SK-N-SH (cell line): ENCODE measurements around the gene PMIS2. TPM values are rescaled to one million over a fixed set of nuclear protein-coding genes. Genes with fewer than 3 reads are reported as not detected.
A peak's percentile ranks its signal among the peaks of the same experiment; 100 is the strongest.

Experiments
- CTCF ChIA-PET: fragments of 300-600, 350-600 bp; formaldehyde crosslinking; extraction: SDS; loops from one replicate; lab custom pipeline; 2021; lab: Yijun Ruan, JAX
- POLR2A ChIA-PET: fragments of 350-600 bp; sonication (Branson Sonifier 250); formaldehyde crosslinking; extraction: SDS; loops from one replicate; lab custom pipeline; 2020; ENCODE audit warnings: antibody characterized with exemption, inconsistent platforms; lab: Yijun Ruan, JAX
- DNase-seq: peaks from one replicate; pipeline ENCODE4 v3.0.0; 2012
- H2AFZ ChIP-seq: fragments of 200-600 bp; sonication (generic); 2 replicates; pipeline ENCODE4 v1.8.1; 2016; ENCODE audit warnings: antibody characterized with exemption, mild to moderate bottlenecking, low read depth
- H3F3A ChIP-seq: fragments of 200-600 bp; sonication (generic); replicated peaks from 2 replicates; pipeline ENCODE3; 2016; ENCODE audit warnings: antibody characterized with exemption, mild to moderate bottlenecking; ENCODE audit not compliant: insufficient read depth
- H3K27ac ChIP-seq, 2 experiments: fragments of 200-500 bp in 1 of 2; fragments of 200-600 bp in 1 of 2; sonication (Bioruptor generic) in 1 of 2; sonication (generic), shearing (Covaris generic) in 1 of 2; 2 replicates each; pipeline versions ENCODE4 v1.5.1 to v1.6.1; 2014 to 2016; ENCODE audit warnings: low read depth in 2 of 2, inconsistent platforms in 1 of 2, low read length in 1 of 2, mild to moderate bottlenecking in 1 of 2, mixed read lengths in 1 of 2
- H3K27me3 ChIP-seq: fragments of 200-600 bp; sonication (generic), shearing (Covaris generic); 2 replicates; pipeline ENCODE4 v1.6.1; 2016; ENCODE audit warnings: mixed run types; ENCODE audit not compliant: insufficient read depth
- H3K36me3 ChIP-seq, 2 experiments: fragments of 200-500 bp in 1 of 2; fragments of 200-600 bp in 1 of 2; sonication (Bioruptor generic) in 1 of 2; sonication (generic) in 1 of 2; replicated peaks in 1 of 2; 2 replicates each; pipeline versions ENCODE3 to v1.5.1; 2014 to 2016; ENCODE audit warnings: low read length in 1 of 2, mild to moderate bottlenecking in 1 of 2; ENCODE audit not compliant: insufficient read depth in 2 of 2, control insufficient read depth in 1 of 2
- H3K4me1 ChIP-seq, 2 experiments: fragments of 200-500 bp in 1 of 2; fragments of 200-600 bp in 1 of 2; sonication (Bioruptor generic) in 1 of 2; sonication (generic), shearing (Covaris generic) in 1 of 2; 2 replicates each; pipeline versions ENCODE4 v1.5.1 to v1.6.1; 2014 to 2016; ENCODE audit warnings: low read depth in 1 of 2, low read length in 1 of 2, mixed run types in 1 of 2; ENCODE audit not compliant: insufficient read depth in 2 of 2, control insufficient read depth in 1 of 2
- H3K4me2 ChIP-seq: fragments of 200-600 bp; sonication (generic), shearing (Covaris generic); 2 replicates; pipeline ENCODE4 v1.6.1; 2017; ENCODE audit warnings: mixed run types
- H3K4me3 ChIP-seq, 2 experiments: fragments of 200-500 bp in 1 of 2; fragments of 200-600 bp in 1 of 2; sonication (Bioruptor generic) in 1 of 2; sonication (generic), shearing (Covaris generic) in 1 of 2; 2 replicates each; pipeline versions ENCODE4 v1.5.1 to v1.8.1; 2014 to 2016; ENCODE audit warnings: low read depth in 2 of 2, inconsistent platforms in 1 of 2, low read length in 1 of 2, mild to moderate bottlenecking in 1 of 2, mixed read lengths in 1 of 2, moderate library complexity in 1 of 2
- H3K79me2 ChIP-seq: fragments of 200-600 bp; sonication (generic); 2 replicates; pipeline ENCODE4 v1.8.1; 2017; ENCODE audit warnings: mild to moderate bottlenecking; ENCODE audit not compliant: insufficient read depth
- H3K9ac ChIP-seq: fragments of 200-600 bp; sonication (generic); 2 replicates; pipeline ENCODE4 v1.6.1; 2017; ENCODE audit warnings: mixed run types
- H3K9me2 ChIP-seq: fragments of 200-600 bp; sonication (generic); 2 replicates; pipeline ENCODE4 v1.6.1; 2017; ENCODE audit warnings: mixed run types
- H3K9me3 ChIP-seq: fragments of 200-600 bp; sonication (generic); 2 replicates; pipeline ENCODE4 v1.6.1; 2017; ENCODE audit warnings: mixed run types, mild to moderate bottlenecking, moderate library complexity
- H4K20me1 ChIP-seq: fragments of 200-600 bp; sonication (generic); 2 replicates; pipeline ENCODE4 v1.6.1; 2017; ENCODE audit warnings: mild to moderate bottlenecking, mixed run types; ENCODE audit not compliant: insufficient read depth
- CHD2 ChIP-seq: fragments of 150-350 bp; IDR thresholded peaks from 2 replicates; pipeline ENCODE4 v1.6.1; 2018; ENCODE audit warnings: low read length; ENCODE audit not compliant: partially characterized antibody
- ELF1 ChIP-seq: IDR thresholded peaks from 2 replicates; pipeline ENCODE4 v1.4.0; 2012
- FOXJ3 ChIP-seq: sonication (generic); formaldehyde crosslinking; IDR thresholded peaks from 2 replicates; pipeline ENCODE4 v1.5.1; 2020; ENCODE audit warnings: mild to moderate bottlenecking, missing genetic modification reagents
- FOXM1 ChIP-seq: IDR thresholded peaks from 2 replicates; pipeline ENCODE4 v1.4.0; 2012; ENCODE audit warnings: low read depth, mild to moderate bottlenecking
- GABPA ChIP-seq: IDR thresholded peaks from 2 replicates; pipeline ENCODE4 v1.4.0; 2012; ENCODE audit warnings: low read depth, mild to moderate bottlenecking
- JUND ChIP-seq: IDR thresholded peaks from 2 replicates; pipeline ENCODE4 v1.4.0; 2012
- MEF2A ChIP-seq: IDR thresholded peaks from 2 replicates; pipeline ENCODE4 v1.4.0; 2012; ENCODE audit warnings: low read depth, borderline replicate concordance
- MXI1 ChIP-seq: IDR thresholded peaks from 2 replicates; pipeline ENCODE4 v1.6.1; 2012; ENCODE audit warnings: mild to moderate bottlenecking, low read depth, low read length, improper control_type of control experiment
- NFIC ChIP-seq: IDR thresholded peaks from 2 replicates; pipeline ENCODE4 v1.4.0; 2012; ENCODE audit warnings: borderline replicate concordance
- NRF1 ChIP-seq: IDR thresholded peaks from 2 replicates; pipeline ENCODE4 v1.6.1; 2012; ENCODE audit warnings: low read depth, mild to moderate bottlenecking, low read length
- RAD21 ChIP-seq: IDR thresholded peaks from 2 replicates; pipeline ENCODE4 v1.6.1; 2012; ENCODE audit warnings: mild to moderate bottlenecking, low read length
- RCOR1 ChIP-seq: fragments of 150-350 bp; IDR thresholded peaks from 2 replicates; pipeline ENCODE4 v1.6.1; 2017; ENCODE audit warnings: antibody characterized with exemption, low read length
- RFX5 ChIP-seq: IDR thresholded peaks from 2 replicates; pipeline ENCODE4 v1.6.1; 2012; ENCODE audit warnings: mild to moderate bottlenecking, improper control_type of control experiment, low read length
- RXRA ChIP-seq: IDR thresholded peaks from 2 replicates; pipeline ENCODE4 v1.4.0; 2012; ENCODE audit warnings: low read depth, mild to moderate bottlenecking, borderline replicate concordance
- SIN3A ChIP-seq: IDR thresholded peaks from 2 replicates; pipeline ENCODE4 v1.6.1; 2012; ENCODE audit warnings: low read depth, mild to moderate bottlenecking, low read length, moderate library complexity, borderline replicate concordance
- SMC3 ChIP-seq: IDR thresholded peaks from 2 replicates; pipeline ENCODE4 v1.6.1; 2012; ENCODE audit warnings: low read depth, low read length, improper control_type of control experiment
- TAF1 ChIP-seq: IDR thresholded peaks from 2 replicates; pipeline ENCODE4 v1.6.1; 2012; ENCODE audit warnings: low read depth, mild to moderate bottlenecking, low read length, moderate library complexity, borderline replicate concordance
- USF1 ChIP-seq: IDR thresholded peaks from 2 replicates; pipeline ENCODE4 v1.4.0; 2012; ENCODE audit warnings: low read depth, borderline replicate concordance
- YY1 ChIP-seq: IDR thresholded peaks from 2 replicates; pipeline ENCODE4 v1.4.0; 2012; ENCODE audit warnings: low read depth, mild to moderate bottlenecking
- WGBS: methylation state at CpG from one replicate; pipeline ENCODE4 v1.1.6; 2017; ENCODE audit warnings: low lambda C conversion rate; 5-methylcytosine and 5-hydroxymethylcytosine counted together
- polyA plus RNA-seq, 3 experiments: library from polyadenylated mRNA; depleted of rRNA; stranded (reverse); fragments of >200 nt; gene quantifications; 2 replicates each; pipeline ENCODE4 v1.2.3, GENCODE V29; 2012
- TF ChIP-seq, protein P1 (sequence below): IDR thresholded peaks from 2 replicates; pipeline ENCODE4 v1.6.1; 2012; ENCODE audit warnings: mild to moderate bottlenecking, low read depth, low read length, moderate library complexity
- TF ChIP-seq, protein P2 (sequence below): IDR thresholded peaks from 2 replicates; pipeline ENCODE4; 2012
- TF ChIP-seq, protein P3 (sequence below): IDR thresholded peaks from 2 replicates; pipeline ENCODE4 v1.4.0; 2012; ENCODE audit warnings: low read depth, borderline replicate concordance
- TF ChIP-seq, protein P4 (sequence below): IDR thresholded peaks from 2 replicates; pipeline ENCODE4 v1.4.0; 2012; ENCODE audit warnings: low read depth
- TF ChIP-seq, protein P5 (sequence below): fragments of 150-350 bp; IDR thresholded peaks from 2 replicates; pipeline ENCODE4 v1.6.1; 2017; ENCODE audit warnings: antibody characterized with exemption, low read length, low read depth, borderline replicate concordance

PMIS2 gene
- polyA plus RNA-seq, 1 of the 3 experiments (the other 2 are of a cell fraction): not detected

GRCh38 chr19:35628264-35628564, 42.2 kb downstream of the PMIS2 start (continued):
- TF ChIP-seq JUND: no peak
- TF ChIP-seq RCOR1: no peak
- no peak for TF ChIP-seq GABPA
- no peak for TF ChIP-seq MXI1
- TF ChIP-seq, all 33 proteins: peak for 0

DNA sequence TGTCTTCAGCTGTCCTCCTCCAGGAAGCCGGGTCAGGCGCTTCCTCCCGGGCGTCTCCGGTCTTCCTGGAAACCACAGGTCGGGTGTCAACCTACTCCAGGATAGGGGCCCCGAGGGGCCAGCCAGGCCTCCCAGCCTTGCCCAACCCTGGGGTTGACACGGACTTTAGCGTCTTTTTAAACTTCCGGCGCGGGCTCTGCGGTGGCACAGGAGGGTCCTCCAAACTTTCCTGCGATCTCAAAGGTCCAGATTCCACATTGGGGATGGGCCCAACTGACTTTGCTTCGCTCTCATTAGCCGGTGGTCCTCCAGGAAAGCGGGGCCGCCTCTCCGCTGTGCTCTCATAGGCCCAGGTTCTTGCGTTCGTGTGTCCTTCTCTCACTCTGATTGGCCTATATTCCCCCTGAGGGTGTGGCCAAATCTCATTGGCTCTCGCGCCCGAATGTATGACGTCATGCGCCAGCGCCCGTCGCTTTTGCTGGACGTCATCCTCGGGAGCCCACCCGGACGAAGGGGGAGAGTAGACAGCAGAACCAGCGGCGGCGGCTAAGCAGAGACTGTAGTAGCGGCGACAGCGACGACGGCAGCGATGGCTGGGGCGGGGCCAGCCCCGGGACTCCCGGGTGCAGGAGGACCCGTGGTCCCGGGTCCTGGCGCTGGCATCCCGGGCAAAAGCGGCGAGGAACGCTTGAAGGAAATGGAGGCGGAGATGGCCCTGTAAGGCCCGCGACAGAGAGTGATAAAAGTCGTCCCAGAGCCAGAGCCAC, 42.8 kb downstream of the PMIS2 start, which contains the start of gene RBM42:
Gene RBM42 (plus strand): TSS at position 472 of the 767 bp plus-strand sequence. CDS start 118 bp downstream, at position 590.
- peak; percentile 98 for DNase-seq
- WGBS: 1% methylated on average over 44 of the region's 56 CpGs
- TF ChIP-seq, protein P1, sequence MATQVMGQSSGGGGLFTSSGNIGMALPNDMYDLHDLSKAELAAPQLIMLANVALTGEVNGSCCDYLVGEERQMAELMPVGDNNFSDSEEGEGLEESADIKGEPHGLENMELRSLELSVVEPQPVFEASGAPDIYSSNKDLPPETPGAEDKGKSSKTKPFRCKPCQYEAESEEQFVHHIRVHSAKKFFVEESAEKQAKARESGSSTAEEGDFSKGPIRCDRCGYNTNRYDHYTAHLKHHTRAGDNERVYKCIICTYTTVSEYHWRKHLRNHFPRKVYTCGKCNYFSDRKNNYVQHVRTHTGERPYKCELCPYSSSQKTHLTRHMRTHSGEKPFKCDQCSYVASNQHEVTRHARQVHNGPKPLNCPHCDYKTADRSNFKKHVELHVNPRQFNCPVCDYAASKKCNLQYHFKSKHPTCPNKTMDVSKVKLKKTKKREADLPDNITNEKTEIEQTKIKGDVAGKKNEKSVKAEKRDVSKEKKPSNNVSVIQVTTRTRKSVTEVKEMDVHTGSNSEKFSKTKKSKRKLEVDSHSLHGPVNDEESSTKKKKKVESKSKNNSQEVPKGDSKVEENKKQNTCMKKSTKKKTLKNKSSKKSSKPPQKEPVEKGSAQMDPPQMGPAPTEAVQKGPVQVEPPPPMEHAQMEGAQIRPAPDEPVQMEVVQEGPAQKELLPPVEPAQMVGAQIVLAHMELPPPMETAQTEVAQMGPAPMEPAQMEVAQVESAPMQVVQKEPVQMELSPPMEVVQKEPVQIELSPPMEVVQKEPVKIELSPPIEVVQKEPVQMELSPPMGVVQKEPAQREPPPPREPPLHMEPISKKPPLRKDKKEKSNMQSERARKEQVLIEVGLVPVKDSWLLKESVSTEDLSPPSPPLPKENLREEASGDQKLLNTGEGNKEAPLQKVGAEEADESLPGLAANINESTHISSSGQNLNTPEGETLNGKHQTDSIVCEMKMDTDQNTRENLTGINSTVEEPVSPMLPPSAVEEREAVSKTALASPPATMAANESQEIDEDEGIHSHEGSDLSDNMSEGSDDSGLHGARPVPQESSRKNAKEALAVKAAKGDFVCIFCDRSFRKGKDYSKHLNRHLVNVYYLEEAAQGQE: peak; percentile 31; the same call in 1 of the 2 replicates
- TF ChIP-seq TAF1 (peak; percentile 48), SMC3 (no peak), RFX5 (peak; percentile 91), USF1 (no peak), SIN3A (peak; percentile 67; the same call in 1 of the 2 replicates), RAD21 (no peak), ELF1 (peak; percentile 83), FOXJ3 (CRISPR knock-in tag) (no peak), FOXM1 (no peak), YY1 (no peak), CHD2 (peak; percentile 96), RXRA (no peak), MEF2A (no peak), NFIC (no peak), NRF1 (no peak)
- TF ChIP-seq, protein P2, sequence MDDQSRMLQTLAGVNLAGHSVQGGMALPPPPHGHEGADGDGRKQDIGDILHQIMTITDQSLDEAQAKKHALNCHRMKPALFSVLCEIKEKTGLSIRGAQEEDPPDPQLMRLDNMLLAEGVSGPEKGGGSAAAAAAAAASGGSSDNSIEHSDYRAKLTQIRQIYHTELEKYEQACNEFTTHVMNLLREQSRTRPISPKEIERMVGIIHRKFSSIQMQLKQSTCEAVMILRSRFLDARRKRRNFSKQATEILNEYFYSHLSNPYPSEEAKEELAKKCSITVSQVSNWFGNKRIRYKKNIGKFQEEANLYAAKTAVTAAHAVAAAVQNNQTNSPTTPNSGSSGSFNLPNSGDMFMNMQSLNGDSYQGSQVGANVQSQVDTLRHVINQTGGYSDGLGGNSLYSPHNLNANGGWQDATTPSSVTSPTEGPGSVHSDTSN: peak; percentile 58; the same call in 1 of the 2 replicates
- TF ChIP-seq, protein P3, sequence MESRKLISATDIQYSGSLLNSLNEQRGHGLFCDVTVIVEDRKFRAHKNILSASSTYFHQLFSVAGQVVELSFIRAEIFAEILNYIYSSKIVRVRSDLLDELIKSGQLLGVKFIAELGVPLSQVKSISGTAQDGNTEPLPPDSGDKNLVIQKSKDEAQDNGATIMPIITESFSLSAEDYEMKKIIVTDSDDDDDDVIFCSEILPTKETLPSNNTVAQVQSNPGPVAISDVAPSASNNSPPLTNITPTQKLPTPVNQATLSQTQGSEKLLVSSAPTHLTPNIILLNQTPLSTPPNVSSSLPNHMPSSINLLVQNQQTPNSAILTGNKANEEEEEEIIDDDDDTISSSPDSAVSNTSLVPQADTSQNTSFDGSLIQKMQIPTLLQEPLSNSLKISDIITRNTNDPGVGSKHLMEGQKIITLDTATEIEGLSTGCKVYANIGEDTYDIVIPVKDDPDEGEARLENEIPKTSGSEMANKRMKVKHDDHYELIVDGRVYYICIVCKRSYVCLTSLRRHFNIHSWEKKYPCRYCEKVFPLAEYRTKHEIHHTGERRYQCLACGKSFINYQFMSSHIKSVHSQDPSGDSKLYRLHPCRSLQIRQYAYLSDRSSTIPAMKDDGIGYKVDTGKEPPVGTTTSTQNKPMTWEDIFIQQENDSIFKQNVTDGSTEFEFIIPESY: no peak
- TF ChIP-seq, protein P4, sequence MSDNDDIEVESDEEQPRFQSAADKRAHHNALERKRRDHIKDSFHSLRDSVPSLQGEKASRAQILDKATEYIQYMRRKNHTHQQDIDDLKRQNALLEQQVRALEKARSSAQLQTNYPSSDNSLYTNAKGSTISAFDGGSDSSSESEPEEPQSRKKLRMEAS: peak; percentile 6; the same call in 1 of the 2 replicates
- TF ChIP-seq, protein P5, sequence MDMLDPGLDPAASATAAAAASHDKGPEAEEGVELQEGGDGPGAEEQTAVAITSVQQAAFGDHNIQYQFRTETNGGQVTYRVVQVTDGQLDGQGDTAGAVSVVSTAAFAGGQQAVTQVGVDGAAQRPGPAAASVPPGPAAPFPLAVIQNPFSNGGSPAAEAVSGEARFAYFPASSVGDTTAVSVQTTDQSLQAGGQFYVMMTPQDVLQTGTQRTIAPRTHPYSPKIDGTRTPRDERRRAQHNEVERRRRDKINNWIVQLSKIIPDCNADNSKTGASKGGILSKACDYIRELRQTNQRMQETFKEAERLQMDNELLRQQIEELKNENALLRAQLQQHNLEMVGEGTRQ: no peak

More for the DNA sequence above, 42.8 kb downstream of the PMIS2 start, which contains the start of gene RBM42:
- H3K36me3 ChIP-seq: peaks cover 21 to 22% of the 10 kb centered on the region in 2 experiments
- H3F3A ChIP-seq: peaks cover 9% of the 10 kb centered on the region
- H2AFZ ChIP-seq: peak within 1 kb of the TSS; percentile 91
- no peaks in the 10 kb centered on the region for H3K27me3 ChIP-seq
- H3K4me1 ChIP-seq: peaks cover 0 to 12% of the 10 kb centered on the region in 2 experiments; a peak in 2 of 4 replicates
- no peaks in the 10 kb centered on the region for H3K9me3 ChIP-seq
- no peaks in the 10 kb centered on the region for H4K20me1 ChIP-seq
- H3K79me2 ChIP-seq: peaks cover 17% of the 10 kb centered on the region
- H3K9me2 ChIP-seq: no peaks in the 10 kb centered on the region
- ChIA-PET POLR2A (interaction anchor here (0.6 kb wide), 1 partner anchor 12 kb away, joined by 3 read pairs; no protein-coding TSS in a partner anchor), CTCF (no interaction called here)
- peak within 1 kb of the TSS; percentile 59 to 80 for H3K27ac ChIP-seq
- peak within 1 kb of the TSS; percentile 100 for H3K4me2 ChIP-seq
- H3K4me3 ChIP-seq: peak within 1 kb of the TSS; percentile 86 to 96
- H3K9ac ChIP-seq: peak within 1 kb of the TSS; percentile 92
